H1 (cell line): ENCODE data around the gene HOXA10. TPM values are rescaled to one million over a fixed set of nuclear protein-coding genes. Genes with fewer than 3 reads are reported as not detected.

Experiments used
- CTCF ChIA-PET: fragments of 300-600 bp; sonication (Branson Sonifier 250); formaldehyde crosslinking; loops from one replicate; lab custom pipeline; 2021; ENCODE audit not compliant: partially characterized antibody; lab: Charles Lee
- POLR2A ChIA-PET: fragments of 300-600 bp; sonication (Branson Sonifier 250); formaldehyde crosslinking; loops from one replicate; lab custom pipeline; 2021; ENCODE audit warnings: inconsistent platforms; ENCODE audit not compliant: partially characterized antibody; lab: Charles Lee
- DNase-seq, 2 experiments: peaks; one replicate each; pipeline versions ENCODE4 v3.0.0 to v3.0.0-alpha.2; 2010 to 2022; ENCODE audit warnings: low spot score in 2 of 2, low read depth in 1 of 2, mixed read lengths in 1 of 2
- FAIRE-seq: peaks from 2 replicates; lab custom pipeline; 2011; peaks lifted over from hg19 to GRCh38; lab: Jason Lieb, UNC
- H2AFZ ChIP-seq: 2 replicates; pipeline ENCODE4 v1.8.1; 2012; ENCODE audit warnings: low read length, inconsistent platforms
- H2AK5ac ChIP-seq: 2 replicates; pipeline ENCODE4 v1.6.1; 2013; ENCODE audit warnings: low read depth, low read length
- H2BK120ac ChIP-seq: replicated peaks from 2 replicates; pipeline ENCODE3; 2013; ENCODE audit warnings: low read depth, low read length, inconsistent platforms
- H2BK12ac ChIP-seq: 2 replicates; pipeline ENCODE4 v1.6.1; 2013; ENCODE audit warnings: low read depth, low read length
- H2BK15ac ChIP-seq: 2 replicates; pipeline ENCODE4 v1.6.1; 2013; ENCODE audit warnings: low read length
- H2BK20ac ChIP-seq: 2 replicates; pipeline ENCODE4 v1.6.1; 2013; ENCODE audit warnings: low read length
- H2BK5ac ChIP-seq: 2 replicates; pipeline ENCODE4 v1.6.1; 2013; ENCODE audit warnings: low read depth, low read length
- H3K14ac ChIP-seq: 2 replicates; pipeline ENCODE4 v1.6.1; 2013; ENCODE audit warnings: inconsistent platforms; ENCODE audit not compliant: insufficient read length
- H3K18ac ChIP-seq: 2 replicates; pipeline ENCODE4 v1.6.1; 2013; ENCODE audit warnings: low read length; ENCODE audit errors: extremely low read depth
- H3K23ac ChIP-seq: 2 replicates; pipeline ENCODE4 v1.6.1; 2013; ENCODE audit warnings: inconsistent platforms; ENCODE audit not compliant: insufficient read length
- H3K23me2 ChIP-seq: 2 replicates; pipeline ENCODE4 v1.6.1; 2013; ENCODE audit warnings: low read depth, low read length
- H3K27ac ChIP-seq: 2 replicates; pipeline ENCODE4 v1.6.1; 2011; ENCODE audit warnings: low read depth, low read length, inconsistent platforms
- H3K27me3 ChIP-seq, 4 experiments: replicated peaks in 1 of 4; 1 replicate in 1 of 4; 2 replicates in 3 of 4; pipeline versions ENCODE4 v1.6.1 to v1.8.1; 2011 to 2013; ENCODE audit warnings: low read length in 3 of 4, mild to moderate bottlenecking in 3 of 4, inconsistent platforms in 2 of 4, mixed read lengths in 2 of 4, moderate library complexity in 1 of 4; ENCODE audit not compliant: control insufficient read depth in 3 of 4, insufficient read depth in 3 of 4; ENCODE audit errors: extremely low read depth in 1 of 4
- H3K36me3 ChIP-seq, 4 experiments: 2 replicates each; pipeline versions ENCODE4 v1.6.1 to v1.8.1; 2011 to 2013; ENCODE audit warnings: mild to moderate bottlenecking in 4 of 4, low read length in 3 of 4, moderate library complexity in 2 of 4, control low read depth in 1 of 4, inconsistent platforms in 1 of 4; ENCODE audit not compliant: insufficient read depth in 4 of 4, control insufficient read depth in 2 of 4
- H3K4ac ChIP-seq: replicated peaks from 2 replicates; pipeline ENCODE3; 2013; ENCODE audit warnings: low read length, low read depth, mixed read lengths, inconsistent platforms; ENCODE audit not compliant: insufficient read length
- H3K4me1 ChIP-seq, 4 experiments: replicated peaks in 1 of 4; 1 replicate in 1 of 4; 2 replicates in 3 of 4; pipeline versions ENCODE4 v1.6.1 to v1.8.1; 2011 to 2013; ENCODE audit warnings: low read length in 3 of 4, inconsistent platforms in 2 of 4, mixed read lengths in 1 of 4; ENCODE audit not compliant: insufficient read depth in 4 of 4, control insufficient read depth in 3 of 4
- H3K4me2 ChIP-seq, 2 experiments: 2 replicates each; pipeline versions ENCODE4 v1.6.1 to v1.8.1; 2011 to 2013; ENCODE audit warnings: low read depth in 2 of 2, low read length in 2 of 2, control low read depth in 1 of 2, inconsistent platforms in 1 of 2, mild to moderate bottlenecking in 1 of 2; ENCODE audit not compliant: insufficient read depth in 1 of 2
- H3K4me3 ChIP-seq, 4 experiments: fragments of 200-600, 300-600 bp in 1 of 4; sonication (generic), shearing (Covaris generic), sonication (Bioruptor Twin) in 1 of 4; 2 replicates each; pipeline versions ENCODE4 v1.5.1 to v1.8.1; 2011 to 2016; ENCODE audit warnings: low read length in 4 of 4, low read depth in 3 of 4, control low read depth in 2 of 4, inconsistent platforms in 2 of 4, mild to moderate bottlenecking in 2 of 4, mixed read lengths in 1 of 4, moderate library complexity in 1 of 4; ENCODE audit not compliant: insufficient read depth in 2 of 4; ENCODE audit errors: extremely low read depth in 1 of 4
- H3K56ac ChIP-seq: replicated peaks from 2 replicates; pipeline ENCODE3; 2013; ENCODE audit warnings: low read depth, mild to moderate bottlenecking, mixed read lengths, low read length, inconsistent platforms; ENCODE audit not compliant: insufficient read length
- H3K79me1 ChIP-seq: 2 replicates; pipeline ENCODE4 v1.6.1; 2013; ENCODE audit warnings: low read depth, low read length, control low read depth
- H3K79me2 ChIP-seq, 2 experiments: 2 replicates each; pipeline versions ENCODE4 v1.6.1 to v1.8.1; 2012 to 2013; ENCODE audit warnings: low read length in 2 of 2, mild to moderate bottlenecking in 2 of 2, inconsistent platforms in 1 of 2; ENCODE audit not compliant: insufficient read depth in 2 of 2, control insufficient read depth in 1 of 2
- H3K9ac ChIP-seq, 4 experiments: replicated peaks in 1 of 4; 1 replicate in 1 of 4; 2 replicates in 3 of 4; pipeline versions ENCODE4 v1.6.1 to v1.8.1; 2011 to 2013; ENCODE audit warnings: low read depth in 3 of 4, low read length in 3 of 4, control low read depth in 2 of 4, mild to moderate bottlenecking in 2 of 4, moderate library complexity in 2 of 4, inconsistent platforms in 1 of 4; ENCODE audit errors: extremely low read depth in 1 of 4
- H3K9me3 ChIP-seq, 2 experiments: 2 replicates each; pipeline versions ENCODE4 v1.6.1 to v1.8.1; 2012 to 2013; ENCODE audit warnings: mild to moderate bottlenecking in 2 of 2, moderate library complexity in 2 of 2, control low read depth in 1 of 2, inconsistent platforms in 1 of 2, low read depth in 1 of 2, low read length in 1 of 2, mixed read lengths in 1 of 2; ENCODE audit not compliant: insufficient read depth in 2 of 2
- H4K20me1 ChIP-seq, 2 experiments: replicated peaks in 1 of 2; 2 replicates each; pipeline versions ENCODE3 to v1.8.1; 2011 to 2013; ENCODE audit warnings: inconsistent platforms in 2 of 2, low read length in 2 of 2, mild to moderate bottlenecking in 1 of 2; ENCODE audit not compliant: insufficient read depth in 2 of 2, control insufficient read depth in 1 of 2
- H4K5ac ChIP-seq: 2 replicates; pipeline ENCODE4 v1.6.1; 2013; ENCODE audit warnings: low read length, low read depth, mixed read lengths, inconsistent platforms; ENCODE audit not compliant: insufficient read length
- H4K8ac ChIP-seq: 2 replicates; pipeline ENCODE4 v1.8.0; 2013; ENCODE audit warnings: mild to moderate bottlenecking, moderate library complexity, low read length, inconsistent platforms; ENCODE audit not compliant: insufficient read depth; ENCODE audit errors: extremely low read depth
- H4K91ac ChIP-seq: replicated peaks from 2 replicates; pipeline ENCODE3; 2013; ENCODE audit warnings: low read length, mixed read lengths, inconsistent platforms; ENCODE audit not compliant: insufficient read length
- EZH2 ChIP-seq: fragments of 200-600 bp; sonication (generic); IDR thresholded peaks from 2 replicates; pipeline ENCODE4 v1.7.1; 2012; ENCODE audit warnings: low read depth, mild to moderate bottlenecking, moderate library complexity, low read length, inconsistent platforms; ENCODE audit not compliant: severe bottlenecking
- GABPA ChIP-seq: IDR thresholded peaks from 2 replicates; pipeline ENCODE4 v1.6.1; 2011; ENCODE audit warnings: mild to moderate bottlenecking, low read length, moderate library complexity, borderline replicate concordance; ENCODE audit not compliant: insufficient read depth
- KDM1A ChIP-seq: fragments of 200-600, 300-600 bp; sonication (generic); IDR thresholded peaks from 2 replicates; pipeline ENCODE4 v1.7.1; 2016; ENCODE audit warnings: mild to moderate bottlenecking, low read length, borderline replicate concordance
- KDM4A ChIP-seq: IDR thresholded peaks from one replicate; pipeline ENCODE4 v1.7.1; 2012; ENCODE audit warnings: low read depth, mild to moderate bottlenecking, moderate library complexity, low read length, inconsistent platforms; ENCODE audit not compliant: severe bottlenecking
- POLR2A ChIP-seq, 2 experiments: IDR thresholded peaks; 1 replicate in 1 of 2; 2 replicates in 1 of 2; pipeline ENCODE4 v1.6.1; 2011; ENCODE audit warnings: low read depth in 2 of 2, low read length in 2 of 2, mild to moderate bottlenecking in 2 of 2; ENCODE audit errors: control extremely low read depth in 1 of 2
- RAD21 ChIP-seq, 2 experiments: IDR thresholded peaks in 1 of 2; conservative IDR thresholded peaks in 1 of 2; 2 replicates each; pipeline ENCODE4 v1.6.1; 2011; ENCODE audit warnings: low read depth in 2 of 2, low read length in 2 of 2, improper control_type of control experiment in 1 of 2, inconsistent platforms in 1 of 2, mild to moderate bottlenecking in 1 of 2, moderate library complexity in 1 of 2
- RNF2 ChIP-seq: fragments of 200-900, 300-1000 bp; sonication (generic); IDR thresholded peaks from 2 replicates; pipeline ENCODE4 v1.7.1; 2016; ENCODE audit warnings: borderline replicate concordance, low read depth, mild to moderate bottlenecking, antibody characterized with exemption, low read length; ENCODE audit not compliant: poor library complexity, severe bottlenecking; ENCODE audit errors: missing control alignments
- SUZ12 ChIP-seq: fragments of 200-600 bp; sonication (generic); IDR thresholded peaks from 2 replicates; pipeline ENCODE4 v1.6.1; 2012; ENCODE audit warnings: mild to moderate bottlenecking, inconsistent platforms, low read length, moderate library complexity, mixed read lengths
- WGBS, 2 experiments: shearing (Covaris generic) in 1 of 2; methylation state at CpG; one replicate each; pipeline versions ENCODE4 v1.1.6 to v1.1.7; 2013 to 2015; ENCODE audit warnings: low lambda C conversion rate in 2 of 2, mixed read lengths in 2 of 2, inconsistent platforms in 1 of 2, low coverage in 1 of 2, missing lambda C conversion rate in 1 of 2; ENCODE audit not compliant: insufficient replicate concordance in 2 of 2, insufficient coverage in 1 of 2, insufficient read length in 1 of 2; ENCODE audit errors: extremely low coverage in 1 of 2, missing lambda C conversion rate in 1 of 2; 5-methylcytosine and 5-hydroxymethylcytosine counted together
- polyA plus RNA-seq, 7 experiments: library from polyadenylated mRNA; depleted of rRNA in 3 of 7; stranded (reverse) in 5 of 7; unstranded in 2 of 7; fragments of >200 nt in 5 of 7; fragments of 200-250 nt in 2 of 7; gene quantifications; 1 replicate in 5 of 7; 2 replicates in 1 of 7; 4 replicates in 1 of 7; pipeline versions ENCODE4 v1.2.1 to v1.2.3, GENCODE V29; 2011 to 2013; ENCODE audit warnings: missing spikeins in 2 of 7, mixed read lengths in 2 of 7
- total RNA-seq: library from RNA; stranded (reverse); fragmentation: NEBNext Ultra II Directional; extraction: Animal tissue kit (Norgen Biotek cat#: 25700); gene quantifications from 2 replicates; pipeline ENCODE4 v1.2.1, GENCODE V29; 2021
- TF ChIP-seq, protein P1 (sequence below): IDR thresholded peaks from 2 replicates; pipeline ENCODE4 v1.6.1; 2012; ENCODE audit warnings: inconsistent platforms

Gene HOXA10
- total and polyA plus RNA-seq, 2 of the 8 experiments (the other 6 are each of a cell fraction or from before 2014, with no cell fraction given) = not detected

DNA sequence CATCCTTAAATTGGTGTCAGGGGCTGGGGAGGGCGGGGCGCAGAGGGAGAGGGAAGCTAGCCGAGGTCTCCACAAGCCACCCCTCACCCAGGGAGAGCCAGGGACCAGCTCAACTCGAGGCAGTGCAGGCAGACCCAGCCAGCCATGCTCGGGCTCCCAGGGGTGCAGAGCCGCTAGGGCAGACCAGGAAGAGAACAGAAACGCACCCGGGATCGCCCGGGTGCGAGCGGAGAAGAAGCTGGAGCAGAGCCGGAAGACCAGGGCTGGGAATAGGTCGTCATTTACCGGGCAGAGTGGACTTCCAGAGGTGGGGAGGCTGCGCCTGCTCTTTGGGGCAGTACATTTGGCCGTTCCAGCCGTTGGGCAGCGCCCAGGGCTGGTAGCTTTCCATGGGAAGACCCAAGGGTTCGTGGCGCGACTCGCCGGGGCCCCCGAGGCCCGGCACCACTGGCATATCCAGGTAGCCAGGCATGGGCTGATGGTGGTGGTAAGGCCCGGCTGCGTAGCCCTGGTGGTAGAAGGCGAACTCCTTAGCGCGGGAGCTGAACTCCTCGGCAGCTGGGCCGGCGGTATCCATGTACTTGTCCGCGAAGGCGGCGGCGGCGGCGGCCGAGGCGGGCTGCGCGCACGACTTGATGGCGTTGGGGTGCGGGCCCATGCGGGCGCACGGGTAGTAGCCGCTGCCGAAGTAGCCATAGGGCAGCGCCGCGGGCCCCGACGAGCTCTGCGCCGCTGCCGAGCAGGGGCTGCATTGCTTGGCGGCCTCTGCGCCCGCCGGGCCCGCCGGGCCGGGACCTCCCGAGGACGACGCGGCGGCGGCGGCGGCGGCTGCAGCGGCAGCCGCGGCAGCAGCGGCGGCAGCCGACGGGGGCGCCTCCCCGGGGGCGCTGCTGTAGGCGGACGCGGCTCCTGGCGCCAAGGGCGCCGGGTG, 25.0 kb upstream of the HOXA10 start:
- Histone ChIP-seq H3K4ac (no peak overlapping the region), H2BK120ac (no peak overlapping the region), H4K5ac (no peak overlapping the region), H3K36me3 (peaks cover 0 to 16% (median 0%) of the 10 kb centered on the region in 4 experiments; a peak in 1 of 8 replicates), H2AK5ac (no peak overlapping the region), H3K9me3 (no peaks in the 10 kb centered on the region; a peak in 1 of 4 replicates), H3K79me2 (no peaks in the 10 kb centered on the region), H3K18ac (no peak overlapping the region), H2AFZ (no peak overlapping the region; the same call in 1 of the 2 replicates), H2BK12ac (no peak overlapping the region), H3K14ac (no peak overlapping the region), H2BK15ac (no peak overlapping the region), H3K4me2 (peak overlapping the region; percentile 33 to 48; a peak in 3 of 4 replicates), H4K8ac (peak overlapping the region; percentile 78), H4K20me1 (peaks cover 33 to 43% of the 10 kb centered on the region in 2 experiments), H3K27me3 (peaks cover 83 to 100% (median 95%) of the 10 kb centered on the region in 4 experiments), H3K23me2 (no peaks in the 10 kb centered on the region; the same call in 1 of the 2 replicates), H4K91ac (no peak overlapping the region), H3K79me1 (no peaks in the 10 kb centered on the region; the same call in 1 of the 2 replicates), H3K56ac (no peak overlapping the region), H2BK20ac (no peak overlapping the region), H3K27ac (no peak overlapping the region), H2BK5ac (no peak overlapping the region), H3K23ac (no peak overlapping the region), H3K4me1 (peaks cover 0 to 8% (median 2%) of the 10 kb centered on the region in 4 experiments; a peak in 5 of 7 replicates), H3K4me3 (peak overlapping the region in 2 of 4 experiments; percentile 5 to 40; a peak in 2 of 8 replicates), H3K9ac (no peak overlapping the region)
- WGBS, 2 experiments = 5% methylated on average over 54 of the region's 93 CpGs; no CpG with 5 or more reads in 1 of the 2 experiments
- FAIRE-seq (no peak), DNase-seq (peak in 1 of 2 experiments; percentile 77)
- ChIA-PET CTCF (interaction anchor here (0.7 to 3.9 kb wide), 13 partner anchors 9 to 881 kb away, joined by 3 to 23 read pairs (median 4); no protein-coding TSS in a partner anchor), POLR2A (interaction anchor here (1.0 to 1.5 kb wide), 2 partner anchors 10 to 12 kb away, joined by 3 to 5 read pairs; no protein-coding TSS in a partner anchor)
- TF ChIP-seq GABPA = 0 out of 2 replicates have a peak, but pooled peaks have one; percentile 27
- TF ChIP-seq RAD21 (IDR thresholded peaks at IDR 0.05 in 1 of 2, conservative IDR thresholded peaks at IDR 0.05 in 1 of 2; ENCODE audit: low read depth in 2 of 2, low read length in 2 of 2) = no peak
- TF ChIP-seq RNF2 = peak; percentile 96
- peak; percentile 42 for TF ChIP-seq KDM4A
- peak; percentile 98 for TF ChIP-seq EZH2
- TF ChIP-seq KDM1A = no peak
- TF ChIP-seq POLR2A (IDR thresholded peaks at IDR 0.05; ENCODE audit: control extremely low read depth in 1 of 2, low read depth in 2 of 2, low read length in 2 of 2) = no peak
- TF ChIP-seq, protein P1, sequence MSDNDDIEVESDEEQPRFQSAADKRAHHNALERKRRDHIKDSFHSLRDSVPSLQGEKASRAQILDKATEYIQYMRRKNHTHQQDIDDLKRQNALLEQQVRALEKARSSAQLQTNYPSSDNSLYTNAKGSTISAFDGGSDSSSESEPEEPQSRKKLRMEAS = no peak
- peak; percentile 97 for TF ChIP-seq SUZ12
